ENCODE measurements around the gene PRAMEF5.
"Not testable (repeated sequence)": the region's sequence is repeated elsewhere in the genome, so short reads cannot be mapped to it uniquely, and the experiment has no call there.

Gene PRAMEF5

GRCh38 chr1:13277016-13277415 is 23.0 kb downstream of the PRAMEF5 start:
- DNase-seq (ENCODE audit: low read depth in 2 of 2) = not testable (repeated sequence)

- not testable (repeated sequence) for DNase-seq (ENCODE audit: low read depth in 2 of 2)
Measured at GRCh38 chr1:13279617-13280016, 25.6 kb downstream of the PRAMEF5 start.

- DNase-seq (ENCODE audit: low read depth in 2 of 2) = not testable (repeated sequence)
Measured at GRCh38 chr1:13285037-13285436, 31.0 kb downstream of the PRAMEF5 start, which contains the start of gene PRAMEF8. TSS of gene PRAMEF8 (minus strand) at chr1:13285137. CDS start at chr1:13284091, 1,046 bp downstream.

GRCh38 chr1:13289030-13289429 is 35.0 kb downstream of the PRAMEF5 start:
- DNase-seq (ENCODE audit: low read depth in 2 of 2) = not testable (repeated sequence)

GRCh38 chr1:13297216-13297931 is 43.4 kb downstream of the PRAMEF5 start:
- DNase-seq (ENCODE audit: low read depth in 2 of 2) = not testable (repeated sequence)

GRCh38 chr1:13298699-13299098 is 44.7 kb downstream of the PRAMEF5 start:
- not testable (repeated sequence) for DNase-seq (ENCODE audit: low read depth in 2 of 2)

- DNase-seq (ENCODE audit: low read depth in 2 of 2) = not testable (repeated sequence)
Measured at GRCh38 chr1:13302197-13302596, 48.2 kb downstream of the PRAMEF5 start.

- not testable (repeated sequence) for DNase-seq (ENCODE audit: low read depth in 2 of 2)
Measured at GRCh38 chr1:13303239-13303638, 49.2 kb downstream of the PRAMEF5 start, which contains the start of gene PRAMEF33. TSS of gene PRAMEF33 (plus strand) at chr1:13303539. CDS start at chr1:13305955, 2,416 bp downstream.
